Prostate gland (tissue), 2 donors: ENCODE data around the gene RBFOX2. TPM values are rescaled to one million over a fixed set of nuclear protein-coding genes. Genes with fewer than 3 reads are reported as not detected.

Experiments used
- DNase-seq: peaks from one replicate; pipeline ENCODE4 v3.0.0-alpha.2; 2019; ENCODE audit warnings: low spot score
- H3K27ac ChIP-seq, 2 donors: fragments of 200-600 bp; sonication (generic); 2 replicates each; pipeline ENCODE4 v1.5.1; 2017 to 2019
- H3K27me3 ChIP-seq: fragments of 200-600 bp; sonication (generic); replicated peaks from 2 replicates; pipeline ENCODE4 v1.5.1; 2019; ENCODE audit not compliant: insufficient read depth
- H3K36me3 ChIP-seq, 2 donors: fragments of 200-600 bp; sonication (generic); 1 replicate in 1 of 2; 2 replicates in 1 of 2; pipeline versions ENCODE4 v1.5.1 to v1.8.1; 2017 to 2019
- H3K4me1 ChIP-seq: fragments of 200-600 bp; sonication (generic); replicated peaks from 2 replicates; pipeline ENCODE4 v1.5.1; 2019
- H3K4me3 ChIP-seq, 2 donors: fragments of 200-600 bp; sonication (generic); 2 replicates each; pipeline ENCODE4 v1.5.1; 2017 to 2019
- H3K9me3 ChIP-seq: fragments of 200-600 bp; sonication (generic); 2 replicates; pipeline ENCODE4 v1.5.1; 2017
- CTCF ChIP-seq, 4 experiments: fragments of 200-600 bp in 2 of 4; fragments of 450-650 bp in 2 of 4; sonication (generic) in 2 of 4; IDR thresholded peaks; 1 replicate in 3 of 4; 2 replicates in 1 of 4; pipeline ENCODE4 v1.5.1; 2016 to 2019; ENCODE audit warnings: antibody characterized with exemption in 4 of 4, mild to moderate bottlenecking in 2 of 4, moderate library complexity in 2 of 4
- POLR2A ChIP-seq: fragments of 450-650 bp; IDR thresholded peaks from one replicate; pipeline ENCODE4 v1.6.1; 2016; ENCODE audit warnings: antibody characterized with exemption, mild to moderate bottlenecking
- POLR2AphosphoS5 ChIP-seq: sonication (generic); formaldehyde crosslinking; IDR thresholded peaks from one replicate; pipeline ENCODE4 v1.6.1; 2017; ENCODE audit warnings: antibody characterized with exemption
- WGBS: methylation state at CpG from one replicate; pipeline ENCODE4 v1.1.5; 2018; 5-methylcytosine and 5-hydroxymethylcytosine counted together
- intact Hi-C: fragments of 100-400 bp; cut with DNase I; formaldehyde crosslinking; loops from one replicate; pipeline ENCODE4 v1.14.2; 2022
- total RNA-seq, 2 donors: library from RNA; depleted of rRNA; stranded (reverse); fragments of >200 nt; gene quantifications; one replicate each; pipeline ENCODE4 v1.1.0, GENCODE V29; 2016

The RBFOX2 gene
- total RNA-seq, 2 donors from 2014 or later = 59.8 to 79.4 TPM

GRCh38 chr22:35733791-35734516 lies 294.7 kb downstream of the RBFOX2 start:
- no peaks in the 10 kb centered on the region for H3K4me1 ChIP-seq
- intact Hi-C loops = no loop called here
- TF ChIP-seq POLR2A (no peak), CTCF (IDR thresholded peaks at IDR 0.05) (peak in 2 of 4 experiments; percentile 10 to 18)
- no peak overlapping the region for H3K27ac ChIP-seq
- H3K27me3 ChIP-seq = no peaks in the 10 kb centered on the region
- no peak overlapping the region for H3K4me3 ChIP-seq
- no peaks in the 10 kb centered on the region for H3K36me3 ChIP-seq
- H3K9me3 ChIP-seq = no peaks in the 10 kb centered on the region
- WGBS = 49% methylated on average over 7 of the region's 7 CpGs
- no peak for DNase-seq

GRCh38 chr22:35733036-35733435 lies 295.6 kb downstream of the RBFOX2 start:
- Histone ChIP-seq H3K27me3 (no peaks in the 10 kb centered on the region), H3K36me3 (no peaks in the 10 kb centered on the region), H3K27ac (no peak overlapping the region), H3K4me3 (no peak overlapping the region), H3K9me3 (no peaks in the 10 kb centered on the region), H3K4me1 (no peaks in the 10 kb centered on the region)
- 91% methylated on average over 10 of the region's 10 CpGs for WGBS
- no peak for TF ChIP-seq POLR2AphosphoS5
- no peak for TF ChIP-seq POLR2A
- no peak for TF ChIP-seq CTCF (IDR thresholded peaks at IDR 0.05)
- intact Hi-C loops = no loop called here
- DNase-seq = no peak

GRCh38 chr22:35732116-35732515 lies 296.5 kb downstream of the RBFOX2 start:
- WGBS = 93% methylated on average over 9 of the region's 9 CpGs
- Histone ChIP-seq H3K27me3 (no peaks in the 10 kb centered on the region), H3K36me3 (no peaks in the 10 kb centered on the region), H3K4me1 (no peaks in the 10 kb centered on the region), H3K4me3 (no peak overlapping the region), H3K27ac (no peak overlapping the region), H3K9me3 (no peaks in the 10 kb centered on the region)
- intact Hi-C loops = no loop called here
- no peak for DNase-seq
- TF ChIP-seq CTCF (IDR thresholded peaks at IDR 0.05) (no peak), POLR2A (no peak), POLR2AphosphoS5 (no peak)

- H3K27me3 ChIP-seq = no peaks in the 10 kb centered on the region
- 65% methylated on average over 10 of the region's 10 CpGs for WGBS
- no peak for DNase-seq
- intact Hi-C loops = no loop called here
- H3K4me3 ChIP-seq = no peak overlapping the region
- no peaks in the 10 kb centered on the region for H3K9me3 ChIP-seq
- no peak for TF ChIP-seq POLR2A
- TF ChIP-seq CTCF (IDR thresholded peaks at IDR 0.05) = no peak
- no peak overlapping the region for H3K27ac ChIP-seq
- no peaks in the 10 kb centered on the region for H3K36me3 ChIP-seq
- H3K4me1 ChIP-seq = no peaks in the 10 kb centered on the region
Observed at GRCh38 chr22:35731321-35731720, 297.3 kb downstream of the RBFOX2 start.

GRCh38 chr22:35729309-35729698 lies 299.3 kb downstream of the RBFOX2 start:
- H3K9me3 ChIP-seq = no peaks in the 10 kb centered on the region
- no peaks in the 10 kb centered on the region for H3K27me3 ChIP-seq
- H3K4me1 ChIP-seq = no peaks in the 10 kb centered on the region
- no peak for TF ChIP-seq POLR2AphosphoS5
- TF ChIP-seq CTCF (IDR thresholded peaks at IDR 0.05) = no peak
- TF ChIP-seq POLR2A = no peak
- intact Hi-C loops = loop anchor here (5.0 kb wide), 1 partner anchor 92 kb away; no protein-coding TSS in a partner anchor
- WGBS = 95% methylated on average over 2 of the region's 2 CpGs
- no peaks in the 10 kb centered on the region for H3K36me3 ChIP-seq
- no peak for DNase-seq
- no peak overlapping the region for H3K4me3 ChIP-seq
- no peak overlapping the region for H3K27ac ChIP-seq
